GM18508 (cell line): ENCODE data around the gene VWA8.
"Not testable (repeated sequence)": the region's sequence is repeated elsewhere in the genome, so short reads cannot be mapped to it uniquely, and the experiment has no call there.

ENCODE experiments used
- ATAC-seq: cut with Tn5 transposase; IDR thresholded peaks from one replicate; pipeline ENCODE4 v1.9.1; 2021; ENCODE audit warnings: moderate number of reproducible peaks; ENCODE audit not compliant: insufficient read depth, unreplicated experiment

The VWA8 gene

DNA sequence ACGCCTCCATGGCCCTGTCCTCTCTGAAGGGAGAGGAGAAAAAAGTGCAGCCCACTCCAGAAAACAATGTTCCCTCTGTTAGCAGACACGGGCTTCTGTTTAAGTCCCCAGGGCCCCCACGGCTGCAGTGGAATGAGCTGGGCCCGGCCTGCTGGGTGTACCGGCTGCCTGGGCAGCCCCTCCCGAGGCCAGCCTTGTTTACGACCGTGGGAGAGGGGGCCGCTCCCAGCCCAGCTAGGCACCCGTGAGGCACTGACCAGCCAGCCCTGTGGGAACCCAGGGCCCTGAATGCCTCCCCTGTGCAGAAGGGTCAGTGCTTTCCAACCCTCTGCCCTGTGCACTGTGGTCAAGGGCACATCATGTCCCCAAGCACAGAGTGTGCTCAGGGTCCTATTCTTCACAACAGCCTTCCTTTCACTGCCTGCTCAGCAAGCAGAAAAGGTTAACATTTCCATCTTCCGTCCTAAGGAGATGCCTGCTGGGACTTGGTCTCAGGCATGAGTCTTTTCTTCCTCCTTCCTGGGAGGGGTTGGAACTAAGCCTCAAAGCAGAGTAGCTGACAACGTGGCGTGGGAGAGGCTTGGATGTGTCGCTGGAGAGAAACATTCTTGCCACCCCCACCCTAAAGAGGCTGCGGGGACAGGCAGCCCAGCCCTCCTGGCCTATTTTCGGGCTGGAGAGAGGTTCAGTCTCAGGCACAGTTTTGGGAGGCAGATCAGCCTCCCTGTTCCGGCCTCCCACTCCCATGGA lies 413.5 kb downstream of the VWA8 start:
- no peak for ATAC-seq

DNA sequence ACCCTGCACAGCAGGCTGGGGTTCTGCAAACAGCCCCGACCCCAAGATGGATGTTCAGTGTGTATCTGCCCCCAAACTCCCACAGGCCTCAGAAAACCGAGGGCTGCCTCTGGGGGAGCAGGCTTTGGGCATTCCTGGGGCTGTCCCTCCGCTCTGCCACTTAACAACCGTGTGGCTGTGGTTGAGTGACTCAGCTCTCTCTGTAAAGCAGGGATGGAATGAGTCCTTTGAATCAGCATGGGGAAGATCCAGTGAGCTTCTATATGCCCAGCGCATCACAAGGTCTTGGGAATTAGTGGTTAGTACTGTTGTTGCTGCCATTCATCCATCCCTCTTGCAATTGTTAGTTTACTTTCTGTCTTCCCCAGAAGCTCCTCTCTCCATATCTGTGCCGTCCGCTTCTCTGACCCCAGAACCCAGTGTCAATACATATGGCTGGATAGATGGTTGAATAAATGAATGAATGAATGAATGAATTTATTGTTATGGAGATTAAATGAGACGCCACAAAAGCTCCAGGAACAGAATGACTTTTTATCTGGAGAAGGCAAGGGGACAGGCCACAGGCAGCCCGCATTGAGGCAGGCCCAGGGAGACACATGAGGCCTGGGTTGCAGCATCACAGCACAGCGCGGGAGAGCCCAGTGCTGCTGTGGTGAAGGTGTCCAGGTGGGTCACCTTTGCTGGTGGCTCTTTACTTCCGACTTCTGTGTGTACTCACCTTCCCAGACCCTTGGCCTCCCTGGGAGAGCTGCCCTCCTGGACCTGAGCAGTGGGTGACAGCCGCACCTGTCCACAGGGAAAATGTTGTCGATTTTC lies 414.3 kb downstream of the VWA8 start:
- ATAC-seq: no peak

DNA sequence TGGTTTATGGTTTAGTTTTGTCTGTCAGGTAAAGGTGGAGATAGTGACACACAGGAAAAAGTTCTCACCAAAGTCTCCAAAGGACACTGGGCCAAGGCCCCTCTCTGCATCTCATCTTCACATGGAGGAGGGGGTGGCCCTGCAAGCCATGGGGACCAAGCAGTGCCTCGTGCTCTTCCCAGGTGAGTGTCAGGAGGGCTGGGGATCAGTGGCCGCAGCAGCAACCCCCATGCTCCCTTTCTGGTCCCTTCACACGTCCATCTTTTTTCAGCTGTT lies 415.5 kb downstream of the VWA8 start:
- no peak for ATAC-seq

DNA sequence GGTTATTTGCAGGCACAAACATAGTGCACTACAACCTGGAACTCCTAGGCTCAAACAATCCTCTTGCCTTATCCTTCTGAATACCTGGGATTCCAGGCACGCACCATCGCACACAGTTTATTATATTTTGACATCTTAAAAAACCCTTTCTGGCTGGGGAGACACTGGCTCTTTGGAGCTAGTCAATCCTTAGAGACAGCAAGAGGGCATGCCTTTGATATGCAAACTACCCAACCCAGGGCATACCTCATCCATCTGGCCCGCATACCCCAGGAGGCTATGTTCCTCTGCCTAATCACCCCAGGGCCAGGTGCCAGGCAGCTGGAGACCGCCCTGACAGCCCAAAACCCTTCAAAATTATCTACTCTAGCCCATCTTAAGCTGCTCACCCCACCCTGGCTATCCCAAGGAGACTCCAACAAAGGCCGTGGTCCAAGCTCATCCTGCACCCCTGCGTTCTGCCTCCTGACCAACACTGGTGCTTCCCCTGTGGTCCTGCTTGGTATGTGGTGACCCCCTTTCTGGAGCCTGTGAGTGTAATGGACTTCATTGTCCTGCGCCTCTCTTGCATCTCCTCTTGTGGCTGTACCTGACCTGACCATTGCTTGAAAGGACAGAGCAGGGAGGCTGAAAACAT lies 417.1 kb downstream of the VWA8 start:
- ATAC-seq: no peak

DNA sequence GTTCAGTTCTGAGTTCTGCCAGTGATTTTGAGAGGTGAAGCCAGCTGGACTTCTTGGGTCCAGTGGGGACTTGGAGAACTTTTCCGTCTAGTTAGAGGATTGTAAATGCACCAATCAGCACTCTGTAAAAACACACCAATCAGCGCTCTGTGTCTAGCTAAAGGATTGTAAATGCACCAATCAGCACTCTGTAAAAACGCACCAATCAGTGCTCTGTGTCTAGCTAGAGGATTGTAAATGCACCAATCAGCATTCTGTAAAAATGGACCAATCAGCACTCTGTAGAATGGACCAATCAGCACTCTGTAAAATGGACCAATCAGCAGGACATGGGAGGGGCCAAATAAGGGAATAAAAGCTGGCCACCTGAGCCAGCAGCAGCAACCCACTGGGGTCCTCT lies 418.1 kb downstream of the VWA8 start:
- ATAC-seq: not testable (repeated sequence)

DNA sequence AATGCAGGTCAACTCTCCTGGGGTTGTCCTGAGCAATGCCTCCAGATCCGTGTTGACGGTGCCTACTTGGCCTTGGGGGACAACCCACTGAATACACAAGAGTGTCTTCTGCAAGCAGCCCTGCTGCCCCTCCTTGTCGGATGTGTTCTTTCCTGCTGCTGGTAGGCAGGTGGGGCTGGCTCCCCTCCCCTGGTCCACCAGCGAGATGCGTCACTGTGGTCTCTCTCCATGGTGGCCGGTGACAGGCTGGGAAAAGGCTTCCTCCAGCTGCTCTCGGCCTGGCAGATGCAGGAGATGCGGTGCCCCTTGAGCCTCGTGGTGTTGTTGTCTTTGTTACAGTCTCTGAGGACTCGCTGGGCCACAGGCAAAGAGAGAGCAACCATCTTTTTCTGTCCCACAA lies 418.6 kb downstream of the VWA8 start:
- no peak for ATAC-seq

DNA sequence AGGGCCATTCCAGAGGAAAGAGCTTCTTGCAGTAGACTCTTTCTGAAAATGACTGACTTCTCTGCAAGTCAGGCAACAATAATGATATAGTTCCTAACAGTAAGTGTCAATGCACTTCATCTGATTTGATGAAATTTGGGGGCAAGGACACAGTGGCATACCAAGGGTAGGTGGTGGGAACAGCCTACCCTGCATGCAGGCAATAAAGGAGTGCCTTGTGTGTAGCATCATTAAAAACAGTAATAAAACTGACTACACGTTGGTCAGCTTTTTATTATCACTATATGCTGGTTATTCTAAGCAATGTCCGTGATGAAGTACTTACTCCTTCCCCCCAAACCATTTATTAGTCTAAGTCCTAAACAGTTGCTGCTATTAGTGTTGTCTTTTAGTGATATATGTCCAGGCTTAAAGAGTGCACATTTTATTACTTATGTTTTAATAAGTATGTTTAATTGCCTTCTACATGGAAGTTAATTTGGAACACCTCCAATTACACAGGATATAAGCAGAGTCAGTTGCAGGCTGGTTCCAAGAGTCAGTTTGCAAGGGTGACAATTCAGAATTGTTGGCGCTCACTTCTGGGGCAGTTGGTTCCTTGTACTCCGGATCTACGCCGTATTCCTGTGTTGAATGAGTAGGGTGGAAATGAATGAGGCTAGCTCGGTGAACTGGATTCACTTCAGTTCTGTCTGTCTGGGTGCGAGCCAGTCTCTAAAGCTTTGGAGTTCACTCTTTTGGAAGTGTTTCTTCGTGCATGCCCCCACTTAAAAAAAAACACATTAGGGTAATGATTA lies 419.6 kb downstream of the VWA8 start:
- no peak for ATAC-seq

DNA sequence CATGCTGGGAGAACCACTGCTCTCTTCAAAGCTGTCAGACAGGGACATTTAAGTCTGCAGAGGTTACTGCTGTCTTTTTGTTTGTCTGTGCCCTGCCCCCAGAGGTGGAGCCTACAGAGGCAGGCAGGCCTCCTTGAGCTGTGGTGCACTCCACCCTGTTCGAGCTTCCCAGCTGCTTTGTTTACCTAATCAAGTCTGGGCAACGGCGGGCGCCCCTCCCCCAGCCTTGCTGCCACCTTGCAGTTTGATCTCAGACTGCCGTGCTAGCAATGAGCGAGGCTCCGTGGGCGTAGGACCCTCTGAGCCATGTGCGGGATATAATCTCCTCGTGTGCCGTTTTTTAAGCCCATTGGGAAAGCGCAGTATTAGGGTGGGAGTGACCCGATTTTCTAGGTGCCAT lies 420.7 kb downstream of the VWA8 start:
- not testable (repeated sequence) for ATAC-seq

DNA sequence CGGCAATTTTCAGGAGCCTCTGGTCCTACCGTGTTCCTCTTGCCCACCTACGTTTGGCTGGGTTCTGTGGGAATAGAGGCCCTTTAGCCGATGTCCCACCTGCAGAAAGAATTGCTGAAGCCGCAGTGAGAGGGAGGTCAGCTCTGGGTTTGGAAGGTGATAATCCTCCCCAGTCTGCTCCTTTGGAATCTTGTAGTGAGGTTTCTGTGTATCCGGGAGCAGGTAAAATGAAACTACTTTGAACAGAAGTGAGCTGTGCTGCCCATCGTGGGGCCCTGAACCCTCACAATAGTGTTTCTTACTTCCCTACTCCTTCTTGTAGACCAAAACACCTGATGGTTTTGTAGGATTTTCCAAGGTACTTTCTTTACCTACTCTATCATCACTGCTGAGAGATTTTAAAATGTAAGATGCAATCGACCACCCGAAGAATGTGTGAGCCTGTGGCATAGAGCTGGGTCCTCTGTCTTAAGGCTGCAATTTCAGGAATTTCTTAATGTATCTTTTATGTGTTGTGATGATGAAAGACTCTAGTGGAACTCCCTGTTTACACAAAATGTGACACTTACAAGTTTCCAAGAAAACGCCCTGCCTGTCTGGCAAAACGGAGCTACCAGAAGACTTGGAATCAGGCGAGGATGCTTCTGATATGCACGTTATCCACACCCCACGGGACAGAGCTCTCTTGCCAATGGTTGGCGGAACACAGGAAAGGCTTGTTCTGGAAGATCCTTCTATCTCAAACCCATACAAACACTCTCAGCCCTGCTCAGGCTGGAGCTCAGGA lies 427.4 kb downstream of the VWA8 start:
- ATAC-seq: no peak

DNA sequence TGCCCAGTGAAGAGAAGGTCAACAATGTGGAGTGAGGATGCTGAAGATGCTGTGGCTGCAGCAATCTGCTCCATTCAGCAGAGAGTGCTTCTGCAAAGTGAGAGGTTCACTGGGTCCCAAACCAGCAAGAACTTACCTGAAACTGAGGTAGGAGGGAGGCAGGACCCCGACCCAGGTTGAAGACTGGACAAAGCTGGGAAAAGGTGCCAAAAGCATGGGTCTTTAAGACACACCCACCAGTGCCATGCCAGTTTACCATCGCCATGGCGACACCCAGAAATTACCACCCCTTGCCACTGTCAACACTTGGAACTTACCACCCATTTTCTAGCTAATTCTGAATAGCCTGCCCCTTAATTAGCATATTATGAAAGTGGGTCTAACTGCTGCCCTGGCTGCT lies 432.9 kb downstream of the VWA8 start:
- ATAC-seq: no peak

DNA sequence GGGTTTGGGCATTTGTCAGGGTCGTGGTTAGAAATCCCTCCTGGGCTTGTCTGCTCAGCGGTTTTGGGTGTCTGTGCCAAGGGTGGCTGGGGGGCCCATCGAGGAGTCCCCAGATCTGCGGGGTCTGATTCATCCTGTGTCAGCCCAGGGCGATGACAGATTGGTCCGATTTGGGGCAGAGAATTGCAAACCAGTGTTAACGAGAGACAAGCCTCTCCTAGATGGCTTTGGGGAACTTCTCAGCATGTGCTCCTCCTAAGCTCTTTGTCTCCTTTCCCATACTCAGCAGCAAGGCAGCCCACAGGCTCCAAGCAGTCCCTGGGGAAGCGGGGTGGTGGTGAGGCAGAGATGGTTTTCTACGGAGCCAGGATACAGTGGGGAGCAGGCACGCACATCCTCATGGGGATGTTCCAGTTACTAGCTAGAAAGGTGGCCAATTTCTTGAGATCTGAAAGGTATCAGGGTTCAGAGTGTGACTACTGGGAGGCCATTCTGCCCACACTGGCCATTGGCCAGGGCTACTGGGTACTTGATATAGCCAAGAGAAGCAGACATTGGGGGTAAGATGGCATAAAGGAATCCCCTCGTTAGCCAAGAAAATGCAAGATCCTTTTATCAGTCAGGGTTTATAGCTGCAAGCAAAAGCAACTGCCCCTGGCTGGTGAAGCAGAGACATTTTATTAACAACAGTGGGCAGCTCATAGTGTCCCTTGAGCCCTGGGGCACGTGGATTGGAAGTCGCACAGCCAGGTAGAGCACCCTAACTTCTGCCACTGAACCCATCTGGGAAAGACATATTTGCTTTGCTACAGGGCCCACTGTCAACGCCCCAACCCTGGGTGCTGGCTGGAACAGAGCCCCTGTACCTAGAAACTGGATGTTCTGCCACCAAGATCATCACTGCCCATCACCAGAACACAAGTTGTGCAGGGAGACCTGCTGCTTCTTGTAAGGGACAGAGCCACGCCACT lies 440.0 kb downstream of the VWA8 start:
- no peak for ATAC-seq

DNA sequence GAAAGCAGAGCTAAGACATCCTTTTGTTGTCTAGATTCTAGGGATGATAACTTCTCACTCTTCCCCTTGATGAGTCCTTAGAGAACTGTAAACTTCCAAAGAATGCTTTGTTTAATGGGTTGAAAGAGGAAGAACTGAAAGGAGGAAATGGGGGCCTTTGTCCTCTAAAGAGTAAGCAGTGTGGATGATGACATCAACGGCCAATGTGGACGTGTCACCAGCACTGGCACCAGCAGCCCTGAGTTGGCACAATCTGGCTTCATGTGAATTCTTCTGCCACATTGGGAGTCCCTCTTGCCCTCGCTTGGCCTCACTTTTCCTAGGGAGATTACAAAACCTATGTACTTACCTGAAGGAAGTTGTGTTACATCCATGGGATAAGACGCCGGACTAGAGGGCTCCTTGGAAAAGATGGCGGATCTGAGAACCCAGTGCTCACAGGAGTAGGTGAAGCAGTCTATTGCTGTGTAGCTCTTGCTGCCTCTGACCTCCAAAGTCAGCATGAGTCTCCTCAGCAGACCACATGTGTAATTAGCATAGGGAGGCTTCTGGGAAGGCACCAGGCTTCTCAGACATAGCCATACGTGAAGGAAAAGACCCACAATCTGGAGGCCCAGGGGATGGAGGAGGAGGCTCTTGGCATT lies 440.8 kb downstream of the VWA8 start:
- no peak for ATAC-seq
